ENCODE measurements around the gene HLA-E.
"Not testable (repeated sequence)": the region's sequence is repeated elsewhere in the genome, so short reads cannot be mapped to it uniquely, and the experiment has no call there.

HLA-E gene

DNA sequence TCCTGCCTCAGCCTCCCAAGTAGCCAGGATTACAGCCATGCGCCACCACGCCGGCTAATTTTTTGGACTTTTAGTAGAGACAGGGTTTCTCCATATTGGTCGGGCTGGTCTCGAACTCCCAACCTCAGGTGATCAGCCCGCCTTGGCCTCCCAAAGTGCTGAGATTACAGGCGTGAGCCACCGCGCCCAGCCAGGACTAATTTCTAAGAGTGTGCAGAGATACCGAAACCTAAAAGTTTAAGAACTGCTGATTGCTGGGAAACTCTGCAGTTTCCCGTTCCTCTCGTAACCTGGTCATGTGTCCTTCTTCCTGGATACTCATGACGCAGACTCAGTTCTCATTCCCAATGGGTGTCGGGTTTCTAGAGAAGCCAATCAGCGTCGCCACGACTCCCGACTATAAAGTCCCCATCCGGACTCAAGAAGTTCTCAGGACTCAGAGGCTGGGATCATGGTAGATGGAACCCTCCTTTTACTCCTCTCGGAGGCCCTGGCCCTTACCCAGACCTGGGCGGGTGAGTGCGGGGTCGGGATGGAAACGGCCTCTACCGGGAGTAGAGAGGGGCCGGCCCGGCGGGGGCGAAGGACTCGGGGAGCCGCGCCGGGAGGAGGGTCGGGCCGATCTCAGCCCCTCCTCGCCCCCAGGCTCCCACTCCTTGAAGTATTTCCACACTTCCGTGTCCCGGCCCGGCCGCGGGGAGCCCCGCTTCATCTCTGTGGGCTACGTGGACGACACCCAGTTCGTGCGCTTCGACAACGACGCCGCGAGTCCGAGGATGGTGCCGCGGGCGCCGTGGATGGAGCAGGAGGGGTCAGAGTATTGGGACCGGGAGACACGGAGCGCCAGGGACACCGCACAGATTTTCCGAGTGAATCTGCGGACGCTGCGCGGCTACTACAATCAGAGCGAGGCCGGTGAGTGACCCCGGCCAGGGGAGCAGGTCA is at the start of gene HLA-E:
Gene HLA-E, plus strand, starts transcription at position 429 of the 945 bp plus-strand sequence. Its CDS starts 23 bp downstream, at position 452.
- peak; percentile 98 for DNase-seq (ENCODE audit: low read depth)

DNA sequence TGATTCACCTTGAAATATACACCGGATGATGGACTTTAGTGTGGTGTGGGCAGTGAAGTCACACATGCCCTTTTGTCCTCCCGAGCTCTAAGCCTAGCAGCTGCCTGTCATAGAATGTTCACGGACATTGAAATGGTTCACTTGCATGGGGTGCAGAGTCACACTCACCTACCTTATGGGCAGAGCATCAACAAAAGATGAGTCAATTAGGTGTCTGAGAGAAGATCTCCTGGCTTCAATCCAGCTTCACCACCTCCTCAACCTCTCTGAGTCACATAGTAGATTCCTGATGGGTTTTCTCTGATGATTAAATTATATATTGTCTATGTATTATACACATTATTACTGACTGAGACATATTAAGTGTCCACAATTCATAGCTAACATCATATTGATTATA is 48.1 kb upstream of the HLA-E start:
- DNase-seq (ENCODE audit: low read depth) = no peak

DNA sequence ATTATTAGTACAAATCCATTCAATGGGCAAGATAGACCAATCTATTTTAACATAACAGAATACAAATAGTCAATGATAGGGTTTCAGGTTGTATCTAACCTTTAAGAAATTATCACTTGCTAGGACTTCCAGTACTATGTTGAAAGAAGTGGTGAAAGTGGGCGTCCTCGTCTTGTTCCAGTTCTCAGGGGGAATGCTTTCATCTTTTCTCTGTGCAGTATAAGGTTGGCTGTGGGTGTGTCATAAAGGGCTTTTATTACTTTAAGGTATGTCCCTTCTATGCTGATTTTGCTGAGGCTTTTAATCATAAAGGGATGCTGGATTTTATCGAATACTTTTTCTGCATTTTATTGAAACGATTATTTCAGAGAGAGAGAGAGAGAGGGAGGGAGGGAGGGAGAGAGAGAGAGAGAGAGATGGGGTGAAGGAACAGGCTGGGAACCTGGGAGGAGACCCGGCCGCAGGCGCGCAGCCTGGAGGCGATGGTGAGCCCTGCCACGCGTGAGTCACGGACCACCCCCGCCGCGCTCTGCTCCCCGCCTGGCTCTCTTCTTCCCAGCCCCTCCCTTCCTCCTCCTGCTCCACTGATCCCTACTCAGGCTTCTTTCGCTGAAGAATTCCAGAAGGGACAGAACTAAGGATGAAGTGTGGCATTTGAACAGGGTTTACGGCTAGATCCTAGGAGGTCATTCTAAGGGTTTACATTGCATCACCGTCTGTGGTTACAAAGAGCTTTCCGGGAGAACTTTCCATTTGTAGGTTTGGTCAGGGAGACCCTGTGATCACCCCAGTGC is 45.5 kb upstream of the HLA-E start:
- no peak for DNase-seq (ENCODE audit: low read depth)

DNA sequence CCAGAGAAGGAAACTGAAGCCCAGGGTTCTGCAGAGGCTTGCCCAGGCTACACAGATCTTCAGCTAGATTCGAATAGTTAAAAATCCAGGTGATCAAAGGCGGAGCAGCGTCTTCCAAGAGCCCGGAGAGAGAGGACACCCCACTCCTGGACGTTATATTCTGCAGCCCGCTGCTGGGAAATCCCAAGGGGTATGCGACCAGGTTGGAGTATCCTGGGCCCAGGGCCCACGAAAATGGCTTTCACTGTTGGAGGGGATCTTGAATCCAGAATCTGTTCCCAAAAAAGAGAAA is 44.9 kb upstream of the HLA-E start:
- DNase-seq (ENCODE audit: low read depth) = no peak

DNA sequence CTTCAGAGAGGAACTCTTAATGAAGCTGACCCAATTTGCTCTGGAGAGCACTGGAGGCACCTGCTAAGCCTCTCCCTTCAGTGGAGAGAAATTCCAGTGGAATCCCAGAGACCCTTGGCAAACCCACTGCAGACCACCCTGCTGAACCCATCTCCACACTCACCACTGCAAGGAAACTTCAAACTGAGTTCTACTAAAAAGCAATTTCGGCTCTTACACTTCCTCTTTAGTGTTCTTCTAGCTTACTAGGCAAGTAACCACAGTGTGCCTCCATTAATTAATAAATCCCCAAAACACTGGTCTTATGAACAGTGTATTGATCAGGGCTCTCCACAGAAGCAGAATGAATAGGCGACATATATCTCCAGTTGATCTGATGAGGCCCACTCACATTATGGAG is 43.0 kb upstream of the HLA-E start:
- DNase-seq (ENCODE audit: low read depth) = no peak

DNA sequence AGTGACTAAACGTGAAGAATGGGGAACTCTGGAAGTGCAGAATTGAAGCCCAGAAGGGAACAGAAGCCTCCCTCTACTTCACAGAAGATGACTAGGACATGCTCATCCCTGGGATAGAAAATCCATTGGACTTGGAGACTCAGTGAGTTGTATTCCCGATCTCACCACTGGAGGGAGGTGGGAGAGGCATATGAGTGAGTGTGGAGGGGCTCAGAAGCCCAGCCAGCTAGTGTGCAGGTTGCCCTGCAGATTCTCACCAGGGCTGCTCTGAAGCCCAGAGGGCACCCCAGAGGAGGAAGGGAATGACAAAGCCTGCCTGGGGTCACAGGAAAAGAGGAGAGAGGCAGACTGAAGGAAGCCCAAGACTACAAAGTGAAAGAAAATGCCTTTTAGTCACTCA is 42.1 kb upstream of the HLA-E start:
- no peak for DNase-seq (ENCODE audit: low read depth)

DNA sequence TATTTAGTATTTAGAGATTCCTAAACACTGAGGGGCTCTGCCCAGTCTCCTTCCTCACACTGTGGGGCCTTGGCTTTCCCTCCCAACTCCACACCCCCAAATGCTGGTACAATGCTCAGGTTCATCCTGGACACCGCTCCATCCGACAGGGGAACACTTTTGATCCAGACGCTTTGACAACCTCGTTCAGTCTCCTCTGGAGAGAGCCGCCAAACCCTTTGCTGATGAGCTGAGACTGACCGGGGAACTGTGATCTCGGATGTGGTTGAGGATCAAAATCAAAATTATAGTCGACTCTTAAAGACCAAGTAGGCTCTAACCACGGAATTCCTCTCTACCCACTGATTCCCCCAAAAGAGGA is 38.8 kb upstream of the HLA-E start:
- no peak for DNase-seq (ENCODE audit: low read depth)

DNA sequence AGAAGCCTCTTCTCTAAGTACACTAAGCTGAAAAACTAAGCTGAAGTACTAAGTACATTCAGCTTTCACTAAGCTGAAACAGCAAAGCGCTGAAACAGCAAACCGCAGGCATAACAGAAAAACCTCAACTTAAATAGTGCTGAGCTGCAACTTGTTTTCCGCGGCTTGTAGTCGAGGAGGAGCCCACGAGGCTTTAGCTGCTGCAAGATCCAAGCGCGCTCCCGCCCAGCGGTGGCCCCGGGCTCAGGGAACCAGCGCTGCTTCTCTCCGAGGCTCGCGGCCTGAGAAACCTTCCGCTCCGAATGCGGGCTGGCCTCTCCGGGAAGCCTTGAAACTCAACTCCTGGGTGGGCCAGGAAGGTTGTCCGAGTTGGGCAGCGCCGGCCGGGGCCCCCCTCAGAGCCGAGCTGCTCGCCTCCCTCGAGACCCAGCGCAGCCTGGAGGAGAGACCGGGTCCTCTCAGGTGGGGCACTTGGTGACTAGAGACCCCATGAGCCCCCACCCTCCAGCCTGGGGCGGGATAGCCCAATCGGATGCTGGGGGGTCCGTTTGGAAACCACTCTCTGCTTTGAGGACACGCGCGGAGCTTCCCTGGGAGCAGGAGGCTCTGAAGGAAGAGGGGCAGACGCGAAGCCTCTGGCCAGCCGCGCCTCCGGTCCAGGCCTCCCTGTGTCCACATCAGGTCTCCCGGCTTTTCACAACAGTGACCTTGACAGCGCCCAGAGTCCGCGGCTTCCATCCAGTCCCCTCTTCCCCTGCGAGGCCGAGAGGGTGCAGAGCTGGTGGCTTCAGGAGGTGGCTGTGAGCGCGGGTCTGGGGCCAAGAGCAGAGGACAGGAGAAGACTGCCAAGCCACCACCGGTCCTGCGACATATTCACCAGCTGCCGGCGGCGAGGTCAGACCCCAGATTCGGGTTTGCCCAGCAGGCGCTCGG is 38.1 kb upstream of the HLA-E start:
- no peak for DNase-seq (ENCODE audit: low read depth)

DNA sequence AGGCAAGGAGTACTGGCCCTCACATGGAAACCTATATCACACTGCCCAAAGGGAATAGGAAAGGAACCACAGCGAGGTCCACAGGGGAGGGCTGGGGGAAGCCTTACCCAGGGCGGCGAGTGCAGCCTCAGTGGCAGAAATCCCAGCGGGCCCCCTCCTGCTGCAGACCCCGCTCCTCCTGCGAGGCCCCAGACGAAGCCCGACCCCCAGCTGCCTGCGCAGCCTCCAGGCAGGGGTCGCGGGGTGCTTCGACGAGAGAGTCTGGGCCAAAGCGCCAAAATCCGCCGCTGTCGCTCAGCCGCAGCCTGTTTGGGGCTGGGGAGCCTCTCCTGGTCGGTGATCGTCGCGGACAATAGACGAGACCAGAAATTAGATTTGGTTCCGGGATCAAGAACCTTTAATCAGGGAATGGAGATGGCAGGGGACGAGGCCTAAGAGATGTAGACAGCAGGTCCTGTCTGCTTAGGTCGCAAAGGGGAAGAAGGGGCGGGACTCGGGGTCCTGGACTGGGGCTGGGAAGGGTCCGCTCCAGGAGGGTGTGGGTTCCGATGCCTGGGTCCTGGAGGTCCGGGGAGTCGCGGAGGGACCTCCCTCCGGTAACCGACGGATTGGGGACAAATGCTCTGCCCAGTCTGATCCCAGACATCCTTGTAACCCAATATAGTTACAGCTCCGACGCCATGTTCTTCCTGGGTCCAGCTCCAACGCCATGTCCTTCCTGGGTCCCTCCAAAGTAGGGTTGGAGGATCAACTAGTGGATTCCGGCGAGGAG is 36.4 kb upstream of the HLA-E start:
- DNase-seq (ENCODE audit: low read depth) = no peak

DNA sequence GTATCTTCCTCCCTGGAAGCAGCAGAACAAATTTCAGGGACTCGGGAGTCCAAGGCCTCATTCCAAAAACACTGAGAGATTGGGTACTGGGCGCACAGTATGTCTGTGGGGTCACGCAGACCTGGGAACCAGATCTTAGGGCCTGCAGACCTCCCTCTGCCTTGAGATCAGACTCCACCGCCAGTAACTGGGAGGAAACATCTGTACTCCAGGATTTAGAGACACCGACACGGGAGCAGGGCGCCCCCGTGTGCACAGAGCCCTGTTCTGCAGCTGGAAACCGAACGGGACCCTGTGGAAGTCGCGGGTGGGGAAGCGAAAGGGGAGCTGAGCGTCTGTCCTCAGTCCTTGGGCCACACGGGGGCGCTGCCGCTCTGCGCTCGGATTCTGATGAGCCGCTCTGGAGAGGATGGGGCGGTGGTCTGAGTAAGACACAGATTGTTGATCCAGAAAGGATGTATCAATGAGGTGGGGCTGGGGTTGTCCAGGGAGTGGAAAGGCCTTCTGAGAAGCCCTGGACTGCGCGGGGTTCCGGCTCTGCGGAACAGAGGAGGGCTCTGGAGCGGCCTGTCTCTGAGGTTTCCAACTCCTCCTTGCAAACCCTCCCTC is 35.7 kb upstream of the HLA-E start:
- DNase-seq (ENCODE audit: low read depth) = no peak

DNA sequence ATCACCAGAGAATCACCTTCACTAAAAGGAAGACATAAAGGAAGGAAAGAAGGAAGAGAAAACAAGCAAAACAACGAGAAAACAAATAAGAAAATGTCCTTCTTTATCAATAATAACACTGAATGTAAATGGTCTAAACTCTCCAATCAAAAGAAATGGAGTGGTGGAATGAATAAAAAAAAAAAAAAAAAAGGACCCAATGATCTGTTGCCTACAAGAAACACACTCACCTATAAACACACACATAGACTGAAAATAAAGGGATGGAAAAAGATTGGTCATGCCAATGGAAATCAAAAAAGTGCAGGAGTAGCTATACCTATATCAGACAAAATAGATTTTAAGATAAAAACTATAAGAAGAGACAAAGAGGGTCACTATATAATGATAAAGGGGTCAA is 30.2 kb upstream of the HLA-E start:
- no peak for DNase-seq (ENCODE audit: low read depth)

DNA sequence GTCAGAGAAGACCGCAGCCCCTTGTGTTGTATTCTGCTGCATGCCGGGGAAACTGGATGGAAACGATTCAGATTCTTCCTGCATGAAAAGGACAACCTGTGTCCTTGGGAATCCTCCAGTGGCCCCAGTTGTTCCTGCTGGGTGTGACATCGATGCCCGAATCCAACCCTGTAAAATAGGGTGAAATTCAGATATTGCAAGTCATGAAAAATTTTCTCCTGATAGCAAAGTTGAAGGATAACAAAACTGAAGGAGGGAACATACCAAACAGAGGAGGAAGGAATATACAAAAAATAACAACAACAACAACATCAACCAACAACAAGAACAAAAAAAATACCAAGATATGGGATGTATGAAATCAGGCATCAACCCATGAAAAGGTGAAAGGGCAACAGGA is 28.3 kb upstream of the HLA-E start:
- no peak for DNase-seq (ENCODE audit: low read depth)

DNA sequence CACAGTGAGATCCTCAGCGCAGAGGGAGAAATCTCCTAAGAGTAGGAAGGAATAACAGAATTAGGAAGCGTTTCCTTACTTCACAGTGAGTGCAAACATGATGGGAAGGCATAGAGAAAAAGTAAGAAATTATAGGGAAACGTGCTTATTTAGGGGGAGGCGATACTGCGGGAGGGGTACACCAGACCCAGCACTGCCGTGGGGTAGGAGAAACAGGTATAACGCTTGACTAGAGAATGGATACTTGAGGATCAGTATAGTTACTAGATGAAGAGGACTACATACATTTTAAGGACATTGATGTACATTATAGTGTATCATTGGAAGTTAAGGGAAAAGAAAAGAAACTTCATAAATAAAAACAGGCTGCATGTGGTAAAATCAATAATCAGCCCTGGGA is 26.8 kb upstream of the HLA-E start:
- no peak for DNase-seq (ENCODE audit: low read depth)

DNA sequence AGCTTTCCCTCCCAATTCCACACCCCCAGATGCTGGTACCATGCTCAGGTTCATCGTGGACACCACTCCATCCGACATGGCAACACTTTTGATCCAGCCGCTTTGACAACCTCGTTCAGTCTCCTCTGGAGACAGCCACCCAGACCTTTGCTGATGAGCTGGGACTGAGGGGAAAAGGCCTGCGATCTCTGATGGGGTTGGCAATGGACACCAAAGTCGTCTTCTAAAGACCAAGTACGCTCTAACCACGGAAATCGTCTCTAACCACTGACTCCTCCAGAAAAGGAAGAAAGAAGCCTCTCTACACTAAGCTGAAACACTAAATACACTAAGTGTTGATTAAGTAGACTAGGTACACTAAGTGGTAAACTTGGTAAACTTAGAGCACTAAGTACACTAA is 26.1 kb upstream of the HLA-E start:
- no peak for DNase-seq (ENCODE audit: low read depth)

DNA sequence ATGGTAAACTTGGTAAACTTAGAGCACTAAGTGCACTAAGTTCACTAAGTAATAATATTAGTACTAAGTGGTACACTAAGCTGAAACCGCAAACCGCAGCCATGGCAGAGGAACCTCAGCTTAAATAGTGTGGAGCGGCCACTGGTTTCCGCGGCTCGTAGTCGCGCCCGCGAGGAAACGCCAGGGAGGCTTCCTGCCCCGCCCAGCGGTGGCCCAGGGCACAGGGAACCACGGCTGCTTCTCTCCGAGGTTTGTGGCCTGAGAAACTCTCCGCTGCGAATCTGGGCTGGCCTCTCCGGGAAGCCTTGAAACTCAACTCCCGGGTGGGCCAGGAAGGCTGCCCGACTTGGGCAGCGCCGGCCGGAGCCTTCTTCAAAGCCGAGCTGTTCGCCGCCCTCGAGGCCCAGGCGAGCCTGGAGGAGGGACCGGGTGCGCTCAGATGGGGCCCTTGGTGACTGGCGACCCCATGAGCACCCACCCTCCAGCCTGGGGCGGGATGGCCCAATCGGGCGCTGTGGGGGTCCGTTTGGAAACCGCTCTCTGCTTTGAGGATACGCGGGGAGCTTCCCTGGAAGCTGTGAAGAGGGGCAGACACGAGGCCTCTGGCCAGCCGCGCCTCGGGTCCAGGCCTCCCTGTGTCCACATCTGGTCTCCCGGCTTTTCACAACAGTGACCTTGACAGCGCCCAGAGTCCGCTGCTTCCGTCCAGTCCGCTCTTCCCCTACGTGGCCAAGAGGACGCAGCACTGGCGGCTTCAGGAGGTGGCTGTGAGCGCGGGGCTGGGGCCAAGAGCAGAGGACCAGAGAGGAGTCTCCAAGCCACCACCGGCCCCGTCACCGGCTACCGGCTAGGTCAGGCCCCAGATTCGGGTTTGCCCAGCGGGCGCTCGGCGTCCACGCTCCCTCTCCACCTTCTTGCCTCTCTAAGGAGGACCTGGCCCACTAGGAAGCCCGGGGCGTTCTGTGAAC is 25.4 kb upstream of the HLA-E start:
- DNase-seq (ENCODE audit: low read depth) = no peak

DNA sequence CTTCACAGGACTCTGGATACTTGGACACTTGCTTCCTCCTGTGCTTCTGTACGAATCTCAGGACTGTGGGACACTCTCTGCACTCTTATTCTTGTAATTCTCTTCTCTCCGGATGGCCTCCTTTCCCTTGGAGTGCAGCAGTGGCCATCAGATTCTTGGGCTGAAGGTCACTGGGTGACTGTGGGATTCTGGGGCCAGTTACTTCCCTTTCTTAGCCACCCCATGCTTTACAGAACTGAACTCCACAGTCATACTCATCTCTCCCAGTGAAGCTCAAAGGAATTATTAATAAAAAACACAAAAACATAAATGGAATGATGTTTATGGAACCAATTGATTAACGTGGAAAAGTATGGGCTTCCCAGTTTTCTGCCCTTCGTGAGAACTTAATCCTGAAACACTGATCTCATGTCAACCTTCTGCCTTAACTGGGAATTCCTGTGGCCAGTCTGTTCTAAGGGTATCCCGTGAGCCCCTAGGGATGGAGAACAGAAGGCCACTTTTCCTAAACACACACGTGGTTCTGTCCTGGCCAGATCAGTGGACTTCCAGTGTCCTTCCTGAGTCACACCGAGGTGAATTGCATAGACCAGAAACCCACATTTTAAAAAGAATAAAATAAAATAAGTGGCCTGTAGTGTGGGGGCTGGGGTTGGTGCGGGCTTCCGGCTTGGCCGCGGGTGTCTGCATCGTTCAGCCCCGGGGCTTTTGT is 23.6 kb upstream of the HLA-E start:
- no peak for DNase-seq (ENCODE audit: low read depth)

DNA sequence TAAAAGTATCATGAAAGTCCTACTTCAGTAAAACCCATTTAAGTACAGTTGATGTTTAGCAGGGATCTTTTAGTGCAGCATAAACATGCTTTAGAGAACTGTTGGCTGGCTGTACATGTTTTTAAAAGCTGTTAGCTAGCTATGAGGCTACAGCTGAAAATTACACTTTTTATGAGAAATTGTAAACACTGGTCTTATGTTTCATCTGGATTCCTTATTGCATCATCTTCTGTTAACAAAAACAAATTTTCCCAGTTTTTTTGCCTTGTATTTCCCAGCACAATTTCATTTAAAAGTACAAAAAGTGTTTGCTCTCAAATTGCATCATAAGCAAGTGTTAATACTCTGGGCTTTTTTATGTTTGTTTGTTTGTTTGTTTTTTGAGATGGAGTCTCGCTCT is 18.3 kb upstream of the HLA-E start:
- DNase-seq (ENCODE audit: low read depth) = no peak

DNA sequence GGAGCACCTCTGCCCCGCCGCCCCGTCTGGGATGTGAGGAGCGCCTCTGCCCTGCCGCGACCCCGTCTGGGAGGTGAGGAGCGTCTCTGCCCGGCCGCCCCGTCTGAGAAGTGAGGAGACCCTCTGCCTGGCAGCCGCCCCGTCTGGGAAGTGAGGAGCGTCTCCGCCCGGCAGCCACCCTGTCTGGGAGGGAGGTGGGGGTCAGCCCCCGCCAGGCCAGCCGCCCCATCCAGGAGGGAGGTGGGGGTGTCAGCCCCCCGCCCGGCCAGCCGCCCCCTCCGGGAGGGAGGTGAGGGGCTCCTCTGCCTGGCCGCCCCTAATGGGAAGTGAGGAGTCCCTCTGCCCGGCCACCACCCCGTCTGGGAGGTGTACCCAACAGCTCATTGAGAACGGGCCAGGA is 14.2 kb upstream of the HLA-E start:
- DNase-seq (ENCODE audit: low read depth) = not testable (repeated sequence)

DNA sequence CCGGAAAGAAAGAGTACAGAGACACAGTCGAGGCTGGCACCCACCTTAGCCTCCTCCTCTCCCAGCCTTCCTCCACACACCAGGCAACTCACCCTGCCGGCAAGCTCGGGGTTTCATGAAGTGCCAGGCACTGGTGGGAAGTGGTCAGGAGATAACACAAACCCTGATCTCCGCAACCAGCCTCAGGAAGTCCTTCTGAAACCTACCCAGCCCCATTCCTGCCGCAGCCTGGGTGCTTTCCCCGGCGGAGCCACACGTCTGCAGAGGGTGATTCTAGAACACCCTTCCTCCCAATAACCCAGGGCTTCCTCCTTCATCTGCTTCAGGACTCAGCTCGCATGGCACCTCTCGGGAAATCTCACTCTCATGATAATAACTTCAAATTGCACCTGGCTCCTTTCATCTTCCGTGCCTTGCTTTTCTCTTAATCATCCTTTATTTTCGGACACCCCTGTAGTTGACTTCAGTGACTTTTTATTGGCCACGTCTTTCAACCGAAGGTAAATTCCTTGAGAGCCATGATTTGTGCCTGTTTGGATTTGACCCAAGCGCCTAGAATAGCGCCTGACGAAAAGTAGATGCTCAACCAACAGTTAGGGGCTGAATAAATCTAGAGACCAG is 8.7 kb upstream of the HLA-E start:
- DNase-seq (ENCODE audit: low read depth) = no peak
